Ascending aorta (tissue), 2 donors: ENCODE data around the gene ZNF141. TPM values are rescaled to one million over a fixed set of nuclear protein-coding genes. Genes with fewer than 3 reads are reported as not detected.

Source experiments
- DNase-seq, 2 donors: peaks; one replicate each; pipeline ENCODE4 v3.0.0-alpha.2; 2019; ENCODE audit warnings: low spot score in 2 of 2
- H3K27ac ChIP-seq, 2 donors: fragments of 200-600 bp; sonication (generic); one replicate each; pipeline ENCODE4 v1.5.1; 2016 to 2017; ENCODE audit warnings: mild to moderate bottlenecking in 1 of 2
- H3K27me3 ChIP-seq: fragments of 200-600 bp; sonication (generic); one replicate; pipeline ENCODE4 v1.5.1; 2017
- H3K36me3 ChIP-seq, 2 donors: fragments of 200-600 bp; sonication (generic); one replicate each; pipeline ENCODE4 v1.5.1; 2016
- H3K4me1 ChIP-seq, 2 donors: fragments of 200-600 bp; sonication (generic); one replicate each; pipeline ENCODE4 v1.5.1; 2016 to 2017; ENCODE audit warnings: mild to moderate bottlenecking in 1 of 2
- H3K4me3 ChIP-seq, 2 donors: fragments of 200-600 bp; sonication (generic); one replicate each; pipeline ENCODE4 v1.5.1; 2016 to 2017; ENCODE audit warnings: mild to moderate bottlenecking in 1 of 2
- H3K9me3 ChIP-seq, 2 donors: fragments of 200-600 bp; sonication (generic); one replicate each; pipeline ENCODE4 v1.5.1; 2016
- CTCF ChIP-seq, 3 experiments: fragments of 200-600 bp in 2 of 3; fragments of 450-650 bp in 1 of 3; sonication (generic) in 2 of 3; IDR thresholded peaks; one replicate each; pipeline ENCODE4 v1.5.1; 2016 to 2019; ENCODE audit warnings: antibody characterized with exemption in 3 of 3, mild to moderate bottlenecking in 1 of 3, moderate library complexity in 1 of 3
- intact Hi-C: fragments of 100-400 bp; cut with DNase I; formaldehyde crosslinking; loops from one replicate; pipeline ENCODE4 v1.15.1; 2023
- total RNA-seq: library from RNA; depleted of rRNA; stranded (reverse); fragments of >200 nt; gene quantifications from one replicate; pipeline ENCODE4 v1.1.0, GENCODE V29; 2016

ZNF141 gene
- total RNA-seq, 1 donor from 2014 or later: 2.9 TPM

GRCh38 chr4:306551-306961 is 31.1 kb upstream of the ZNF141 start:
- no peak overlapping the region for H3K4me3 ChIP-seq
- no peak for TF ChIP-seq CTCF (IDR thresholded peaks at IDR 0.05)
- H3K27me3 ChIP-seq: no peaks in the 10 kb centered on the region
- H3K27ac ChIP-seq: no peak overlapping the region
- peaks cover 4 to 6% of the 10 kb centered on the region in 2 donors for H3K9me3 ChIP-seq
- DNase-seq: no peak
- no peaks in the 10 kb centered on the region for H3K4me1 ChIP-seq
- no peaks in the 10 kb centered on the region for H3K36me3 ChIP-seq
- intact Hi-C loops: no loop called here

DNA sequence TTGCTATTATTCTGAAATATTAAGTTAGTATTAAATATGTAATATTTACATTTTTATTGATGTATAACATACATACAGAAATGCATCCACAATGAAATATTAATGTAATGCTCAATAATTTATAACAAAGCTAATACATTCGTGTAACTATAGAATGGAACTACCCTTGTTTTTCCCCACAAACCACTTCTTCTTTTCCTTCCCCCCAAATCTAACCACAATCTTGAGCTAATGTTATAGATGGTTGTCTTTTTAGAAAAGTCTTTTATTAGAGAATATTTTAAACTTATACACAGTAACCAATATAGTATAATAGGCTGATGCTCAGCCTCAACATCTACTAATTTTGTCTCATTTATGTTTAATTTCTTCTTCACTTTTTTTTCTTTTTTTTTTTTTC is 27.8 kb upstream of the ZNF141 start:
- DNase-seq: no peak
- TF ChIP-seq CTCF (IDR thresholded peaks at IDR 0.05): no peak
- peaks cover 0 to 5% of the 10 kb centered on the region in 2 donors for H3K9me3 ChIP-seq
- intact Hi-C loops: no loop called here
- H3K27ac ChIP-seq: no peak overlapping the region
- no peaks in the 10 kb centered on the region for H3K36me3 ChIP-seq
- H3K27me3 ChIP-seq: no peaks in the 10 kb centered on the region
- H3K4me3 ChIP-seq: no peak overlapping the region
- no peaks in the 10 kb centered on the region for H3K4me1 ChIP-seq

- Histone ChIP-seq H3K4me1 (no peaks in the 10 kb centered on the region), H3K4me3 (no peak overlapping the region), H3K27ac (no peak overlapping the region), H3K9me3 (peaks cover 0 to 6% of the 10 kb centered on the region in 2 donors), H3K27me3 (no peaks in the 10 kb centered on the region), H3K36me3 (no peaks in the 10 kb centered on the region)
- no peak for DNase-seq
- TF ChIP-seq CTCF (IDR thresholded peaks at IDR 0.05): no peak
- intact Hi-C loops: no loop called here
These were observed 23.2 kb upstream of the ZNF141 start for GRCh38 chr4:314296-314903.

GRCh38 chr4:328729-329128 is 8.9 kb upstream of the ZNF141 start:
- intact Hi-C loops: no loop called here
- Histone ChIP-seq H3K4me3 (no peak overlapping the region), H3K9me3 (peaks cover 0 to 30% of the 10 kb centered on the region in 2 donors), H3K4me1 (no peaks in the 10 kb centered on the region), H3K27ac (no peak overlapping the region), H3K36me3 (no peaks in the 10 kb centered on the region), H3K27me3 (no peaks in the 10 kb centered on the region)
- DNase-seq: no peak
- TF ChIP-seq CTCF (IDR thresholded peaks at IDR 0.05): no peak

- H3K4me3 ChIP-seq: no peak overlapping the region
- no peak for TF ChIP-seq CTCF (IDR thresholded peaks at IDR 0.05)
- intact Hi-C loops: loop anchor here (5.0 kb wide), 3 partner anchors 337 to 1927 kb away; partner anchors contain the start of genes ATP5ME, MXD4, MYL5 and PCGF3
- peaks cover 0 to 14% of the 10 kb centered on the region in 2 donors for H3K4me1 ChIP-seq
- H3K27ac ChIP-seq: peak overlapping the region in 1 of 2 donors; percentile 94
- DNase-seq: no peak
- H3K27me3 ChIP-seq: no peaks in the 10 kb centered on the region
- no peaks in the 10 kb centered on the region for H3K36me3 ChIP-seq
- peaks cover 0 to 5% of the 10 kb centered on the region in 2 donors for H3K9me3 ChIP-seq
These were observed 2.1 kb upstream of the ZNF141 start for GRCh38 chr4:335515-335914.
